ENCODE data around the gene SIM1. TPM values are rescaled to one million over a fixed set of nuclear protein-coding genes. Genes with fewer than 3 reads are reported as not detected.

The SIM1 gene
- total RNA-seq, 1 donor from 2014 or later, result not detected

- no peaks in the 10 kb centered on the region for H3K36me3 ChIP-seq (ENCODE audit: control insufficient read depth, insufficient read depth, low read length)
- no peaks in the 10 kb centered on the region for H3K27me3 ChIP-seq (ENCODE audit: control insufficient read depth, insufficient read depth, low read length)
- peak; percentile 43 for DNase-seq (ENCODE audit: low read depth)
- no peak for TF ChIP-seq CTCF (IDR thresholded peaks at IDR 0.05; ENCODE audit: insufficient read depth, low read length, severe bottlenecking)
- no peak for FAIRE-seq
- no peak overlapping the region for H3K4me3 ChIP-seq (ENCODE audit: low read depth, low read length)
These were observed 111.3 kb downstream of the SIM1 start for GRCh38 chr6:100353276-100354015.

- Histone ChIP-seq H3K4me3 (ENCODE audit: low read depth, low read length) (no peak overlapping the region), H3K36me3 (ENCODE audit: control insufficient read depth, insufficient read depth, low read length) (no peaks in the 10 kb centered on the region), H3K27me3 (ENCODE audit: control insufficient read depth, insufficient read depth, low read length) (no peaks in the 10 kb centered on the region)
- no peak for DNase-seq (ENCODE audit: low read depth)
- no peak for TF ChIP-seq CTCF (IDR thresholded peaks at IDR 0.05; ENCODE audit: insufficient read depth, low read length, severe bottlenecking)
- no peak for FAIRE-seq
These were observed 114.6 kb downstream of the SIM1 start for GRCh38 chr6:100350139-100350538.

GRCh38 chr6:100349366-100349765 is 115.4 kb downstream of the SIM1 start:
- Histone ChIP-seq H3K27me3 (ENCODE audit: control insufficient read depth, insufficient read depth, low read length) (no peaks in the 10 kb centered on the region), H3K4me3 (ENCODE audit: low read depth, low read length) (no peak overlapping the region), H3K36me3 (ENCODE audit: control insufficient read depth, insufficient read depth, low read length) (no peaks in the 10 kb centered on the region)
- FAIRE-seq (no peak), DNase-seq (ENCODE audit: low read depth) (no peak)
- no peak for TF ChIP-seq CTCF (IDR thresholded peaks at IDR 0.05; ENCODE audit: insufficient read depth, low read length, severe bottlenecking)

GRCh38 chr6:100347901-100348550 is 116.7 kb downstream of the SIM1 start:
- FAIRE-seq (no peak), DNase-seq (ENCODE audit: low read depth) (peak; percentile 50)
- Histone ChIP-seq H3K4me3 (ENCODE audit: low read depth, low read length) (no peak overlapping the region), H3K36me3 (ENCODE audit: control insufficient read depth, insufficient read depth, low read length) (no peaks in the 10 kb centered on the region), H3K27me3 (ENCODE audit: control insufficient read depth, insufficient read depth, low read length) (no peaks in the 10 kb centered on the region)
- no peak for TF ChIP-seq CTCF (IDR thresholded peaks at IDR 0.05; ENCODE audit: insufficient read depth, low read length, severe bottlenecking)

- FAIRE-seq (no peak), DNase-seq (ENCODE audit: low read depth) (peak; percentile 55)
- H3K36me3 ChIP-seq (ENCODE audit: control insufficient read depth, insufficient read depth, low read length), result no peaks in the 10 kb centered on the region
- H3K4me3 ChIP-seq (ENCODE audit: low read depth, low read length), result no peak overlapping the region
- no peak for TF ChIP-seq CTCF (IDR thresholded peaks at IDR 0.05; ENCODE audit: insufficient read depth, low read length, severe bottlenecking)
- H3K27me3 ChIP-seq (ENCODE audit: control insufficient read depth, insufficient read depth, low read length), result no peaks in the 10 kb centered on the region
These were observed 117.9 kb downstream of the SIM1 start for GRCh38 chr6:100346828-100347227.
